Left lung (tissue), 10 donors: ENCODE results near the gene SPDYC. TPM values are rescaled to one million over a fixed set of nuclear protein-coding genes. Genes with fewer than 3 reads are reported as not detected.

Source experiments
- ATAC-seq: fragments of 200-7000 bp; cut with Tn5 transposase; one replicate; pipeline ENCODE4 v1.9.1; 2020; ENCODE audit warnings: moderate library complexity
- DNase-seq, 4 donors: peaks; one replicate each; pipeline ENCODE4 v3.0.0-alpha.2; 2013 to 2020
- H3K27ac ChIP-seq, 2 donors: fragments of 200-600 bp; sonication (generic) in 1 of 2; one replicate each; pipeline versions ENCODE4 v1.5.0 to v1.8.0; 2020 to 2021
- H3K27me3 ChIP-seq, 2 donors: fragments of 200-600 bp; sonication (generic) in 1 of 2; one replicate each; pipeline versions ENCODE4 v1.5.0 to v1.8.0; 2020 to 2021
- H3K36me3 ChIP-seq, 2 donors: fragments of 200-600 bp; sonication (generic) in 1 of 2; one replicate each; pipeline versions ENCODE4 v1.5.0 to v1.8.0; 2020 to 2021
- H3K4me1 ChIP-seq, 2 donors: fragments of 200-600 bp; one replicate each; pipeline ENCODE4 v1.8.0; 2021
- H3K4me3 ChIP-seq, 2 donors: fragments of 200-600 bp; sonication (generic) in 1 of 2; one replicate each; pipeline versions ENCODE4 v1.5.0 to v1.8.0; 2020 to 2021; ENCODE audit warnings: mild to moderate bottlenecking in 1 of 2
- H3K9me3 ChIP-seq, 2 donors: fragments of 200-600 bp; sonication (generic) in 1 of 2; one replicate each; pipeline versions ENCODE4 v1.5.0 to v1.8.0; 2020 to 2021
- intact Hi-C, 2 donors: fragments of 100-400 bp; cut with DNase I; formaldehyde crosslinking; loops; one replicate each; pipeline versions ENCODE4 v1.11.2 to v1.14.2; 2022
- polyA plus RNA-seq, 6 donors: library from polyadenylated mRNA; unstranded; fragments of 120-200 nt; gene quantifications; one replicate each; pipeline ENCODE4 v1.2.1, GENCODE V29; 2013; ENCODE audit not compliant: insufficient read length in 6 of 6
- total RNA-seq, 2 donors: library from RNA; stranded (reverse); fragmentation: NEBNext Ultra II Directional; extraction: Animal tissue kit (Norgen Biotek cat#: 25700); gene quantifications; one replicate each; pipeline ENCODE4 v1.2.1, GENCODE V29; 2021
- TF ChIP-seq, protein P1 (sequence below), 2 donors: fragments of 200-600 bp; sonication (generic) in 1 of 2; IDR thresholded peaks; one replicate each; pipeline versions ENCODE4 v1.5.0 to v1.8.0; 2021; ENCODE audit warnings: antibody characterized with exemption in 2 of 2
- donor health status: DM: no; HTN: yes; CAD: no.
- donor health status: DM: no; HTN: no; CAD: no.

The SPDYC gene
- total and polyA plus RNA-seq, 8 donors, result not detected

DNA sequence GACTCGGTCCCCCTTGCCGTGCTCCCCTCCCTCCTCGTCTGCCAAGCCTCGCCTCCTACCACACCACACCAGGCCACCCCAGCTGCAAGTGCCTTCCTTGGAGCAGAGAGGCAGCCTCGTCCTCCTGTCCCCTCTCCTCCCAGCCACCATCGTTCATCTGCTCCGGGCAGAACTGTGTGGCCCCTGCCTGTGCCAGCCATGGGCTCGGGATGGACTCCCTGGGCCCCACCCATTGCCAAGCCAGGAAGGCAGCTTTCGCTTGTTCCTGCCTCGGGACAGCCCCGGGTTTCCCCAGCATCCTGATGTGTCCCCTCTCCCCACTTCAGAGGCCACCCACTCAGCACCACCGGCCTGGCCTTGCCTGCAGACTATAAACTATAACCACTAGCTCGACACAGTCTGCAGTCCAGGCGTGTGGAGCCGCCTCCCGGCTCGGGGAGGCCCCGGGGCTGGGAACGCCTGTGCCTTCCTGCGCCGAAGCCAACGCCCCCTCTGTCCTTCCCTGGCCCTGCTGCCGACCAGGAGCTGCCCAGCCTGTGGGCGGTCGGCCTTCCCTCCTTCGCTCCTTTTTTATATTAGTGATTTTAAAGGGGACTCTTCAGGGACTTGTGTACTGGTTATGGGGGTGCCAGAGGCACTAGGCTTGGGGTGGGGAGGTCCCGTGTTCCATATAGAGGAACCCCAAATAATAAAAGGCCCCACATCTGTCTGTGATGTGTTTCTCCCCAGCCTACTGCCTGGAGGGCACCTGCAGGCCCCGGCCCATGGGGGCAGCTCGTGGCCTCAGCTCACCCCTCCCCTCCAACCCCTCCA lies 41.5 kb downstream of the SPDYC start:
- intact Hi-C loops, result no loop called here
- no peak overlapping the region for H3K4me3 ChIP-seq
- TF ChIP-seq, protein P1, sequence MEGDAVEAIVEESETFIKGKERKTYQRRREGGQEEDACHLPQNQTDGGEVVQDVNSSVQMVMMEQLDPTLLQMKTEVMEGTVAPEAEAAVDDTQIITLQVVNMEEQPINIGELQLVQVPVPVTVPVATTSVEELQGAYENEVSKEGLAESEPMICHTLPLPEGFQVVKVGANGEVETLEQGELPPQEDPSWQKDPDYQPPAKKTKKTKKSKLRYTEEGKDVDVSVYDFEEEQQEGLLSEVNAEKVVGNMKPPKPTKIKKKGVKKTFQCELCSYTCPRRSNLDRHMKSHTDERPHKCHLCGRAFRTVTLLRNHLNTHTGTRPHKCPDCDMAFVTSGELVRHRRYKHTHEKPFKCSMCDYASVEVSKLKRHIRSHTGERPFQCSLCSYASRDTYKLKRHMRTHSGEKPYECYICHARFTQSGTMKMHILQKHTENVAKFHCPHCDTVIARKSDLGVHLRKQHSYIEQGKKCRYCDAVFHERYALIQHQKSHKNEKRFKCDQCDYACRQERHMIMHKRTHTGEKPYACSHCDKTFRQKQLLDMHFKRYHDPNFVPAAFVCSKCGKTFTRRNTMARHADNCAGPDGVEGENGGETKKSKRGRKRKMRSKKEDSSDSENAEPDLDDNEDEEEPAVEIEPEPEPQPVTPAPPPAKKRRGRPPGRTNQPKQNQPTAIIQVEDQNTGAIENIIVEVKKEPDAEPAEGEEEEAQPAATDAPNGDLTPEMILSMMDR (IDR thresholded peaks at IDR 0.05), result no peak
- peaks cover 2 to 31% of the 10 kb centered on the region in 2 donors for H3K4me1 ChIP-seq
- no peaks in the 10 kb centered on the region for H3K27me3 ChIP-seq
- ATAC-seq, result no peak
- no peaks in the 10 kb centered on the region for H3K9me3 ChIP-seq
- H3K36me3 ChIP-seq, result peaks cover 0 to 62% of the 10 kb centered on the region in 2 donors
- no peak overlapping the region for H3K27ac ChIP-seq
- peak in 1 of 4 donors; percentile 75 for DNase-seq

DNA sequence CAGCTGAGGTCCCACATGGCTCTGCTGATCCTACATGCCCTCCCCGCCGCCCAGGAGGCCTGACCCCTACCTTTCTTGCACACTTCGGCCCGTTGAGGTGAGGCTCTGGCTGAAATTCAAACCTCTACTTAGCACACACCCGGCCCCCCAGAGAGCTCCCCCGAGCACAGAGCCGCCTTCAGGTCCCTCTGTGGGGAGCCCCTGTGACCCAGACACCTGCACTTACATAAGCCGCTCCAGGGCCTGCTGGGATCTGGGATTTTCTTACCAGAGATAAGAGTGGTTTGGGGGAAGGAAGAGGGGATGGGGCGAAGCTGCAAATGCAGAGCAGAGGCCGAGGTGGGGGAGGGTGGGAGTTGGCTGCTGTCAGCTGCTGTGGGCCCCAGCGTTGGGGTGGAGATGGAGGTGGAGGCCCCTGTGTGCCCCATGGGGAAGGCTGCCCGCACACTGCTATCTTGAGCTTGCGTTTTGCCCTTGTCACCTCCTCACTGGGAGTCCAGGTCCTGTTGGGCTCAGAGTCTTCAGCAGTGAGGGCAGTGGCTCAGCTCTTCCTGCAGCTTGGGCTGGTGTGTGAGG lies 42.3 kb downstream of the SPDYC start:
- ATAC-seq, result no peak

DNA sequence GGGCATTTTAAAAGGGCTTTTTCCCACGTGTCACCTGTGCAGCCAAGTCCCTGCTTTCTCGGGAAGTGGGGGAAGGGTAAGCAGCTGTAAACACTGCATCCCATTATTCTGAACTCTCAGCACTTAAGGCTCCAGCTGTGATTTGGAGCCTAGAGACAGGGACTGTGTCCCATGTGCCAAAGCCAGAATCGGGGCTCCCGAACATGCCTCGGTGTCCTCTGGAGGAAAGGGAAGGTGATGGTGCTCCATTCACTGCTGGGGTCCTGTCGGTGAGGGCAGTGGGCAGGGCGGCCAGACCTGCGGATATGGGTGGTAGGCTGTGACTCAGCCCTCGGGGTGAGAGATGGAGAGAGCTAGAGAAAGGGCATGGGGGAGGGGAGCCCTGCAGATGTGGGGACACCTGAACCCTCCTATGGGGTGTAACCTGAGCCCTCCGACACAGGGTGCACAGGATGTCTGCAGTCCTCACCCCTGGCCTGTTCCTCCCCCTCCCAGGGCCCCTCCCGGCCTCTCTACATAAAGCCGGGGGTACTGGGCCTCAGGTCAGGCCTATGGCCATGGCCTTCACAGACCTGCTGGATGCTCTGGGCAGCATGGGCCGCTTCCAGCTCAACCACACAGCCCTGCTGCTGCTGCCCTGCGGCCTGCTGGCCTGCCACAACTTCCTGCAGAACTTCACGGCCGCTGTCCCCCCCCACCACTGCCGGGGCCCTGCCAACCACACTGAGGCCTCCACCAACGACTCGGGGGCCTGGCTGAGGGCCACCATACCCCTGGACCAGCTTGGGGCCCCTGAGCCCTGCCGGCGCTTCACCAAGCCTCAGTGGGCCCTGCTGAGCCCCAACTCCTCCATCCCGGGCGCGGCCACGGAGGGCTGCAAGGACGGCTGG lies 43.5 kb downstream of the SPDYC start:
- Histone ChIP-seq H3K36me3 (peaks cover 0 to 41% of the 10 kb centered on the region in 2 donors), H3K9me3 (no peaks in the 10 kb centered on the region), H3K4me3 (no peak overlapping the region), H3K27ac (no peak overlapping the region), H3K4me1 (peaks cover 2 to 21% of the 10 kb centered on the region in 2 donors), H3K27me3 (no peaks in the 10 kb centered on the region)
- intact Hi-C loops, result no loop called here
- DNase-seq (peak in 1 of 4 donors; percentile 85), ATAC-seq (no peak)
- TF ChIP-seq, protein P1 (IDR thresholded peaks at IDR 0.05), result no peak

More for the DNA sequence above, 42.3 kb downstream of the SPDYC start:
- Histone ChIP-seq H3K4me3 (no peak overlapping the region), H3K4me1 (peaks cover 2 to 31% of the 10 kb centered on the region in 2 donors), H3K27me3 (no peaks in the 10 kb centered on the region), H3K36me3 (peaks cover 0 to 54% of the 10 kb centered on the region in 2 donors), H3K9me3 (no peaks in the 10 kb centered on the region), H3K27ac (no peak overlapping the region)
- intact Hi-C loops, result no loop called here
- TF ChIP-seq, protein P1 (IDR thresholded peaks at IDR 0.05), result no peak
- DNase-seq, result peak in 1 of 4 donors; percentile 53

DNA sequence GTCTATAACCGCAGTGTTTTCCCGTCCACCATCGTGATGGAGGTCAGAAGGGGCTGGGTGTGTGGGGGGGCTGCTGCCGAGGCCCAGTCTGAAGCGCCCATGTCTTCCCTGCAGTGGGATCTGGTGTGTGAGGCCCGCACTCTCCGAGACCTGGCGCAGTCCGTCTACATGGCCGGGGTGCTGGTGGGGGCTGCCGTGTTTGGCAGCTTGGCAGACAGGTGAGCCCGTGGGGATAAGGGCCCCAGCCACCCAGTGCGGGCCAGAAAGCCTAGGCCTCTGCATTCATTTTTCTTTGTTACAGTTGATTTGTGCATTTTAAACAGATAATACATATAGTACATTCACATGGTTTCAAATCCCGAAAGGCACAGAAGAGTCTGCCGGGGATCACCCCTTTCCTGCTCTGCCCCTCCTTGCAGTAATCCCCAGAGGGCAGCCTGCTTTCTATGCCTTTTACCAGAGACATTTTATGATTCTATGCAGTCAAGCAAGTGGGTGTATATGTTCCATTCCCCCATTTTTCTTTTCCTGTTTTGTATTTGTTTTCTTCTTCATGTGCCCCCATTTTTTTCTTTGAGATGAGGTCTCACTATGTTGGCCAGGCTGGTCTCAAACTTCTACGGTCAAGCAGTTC lies 44.3 kb downstream of the SPDYC start:
- H3K4me3 ChIP-seq, result no peak overlapping the region
- no peaks in the 10 kb centered on the region for H3K27me3 ChIP-seq
- no peak overlapping the region for H3K27ac ChIP-seq
- H3K4me1 ChIP-seq, result peaks cover 0 to 14% of the 10 kb centered on the region in 2 donors
- no peaks in the 10 kb centered on the region for H3K9me3 ChIP-seq
- intact Hi-C loops, result no loop called here
- H3K36me3 ChIP-seq, result peaks cover 0 to 38% of the 10 kb centered on the region in 2 donors
- TF ChIP-seq, protein P1 (IDR thresholded peaks at IDR 0.05), result no peak
- ATAC-seq, result no peak
- DNase-seq, result no peak
